Spinal cord (tissue), 10 donors: ENCODE data around the gene ZNF496. TPM values are rescaled to one million over a fixed set of nuclear protein-coding genes. Genes with fewer than 3 reads are reported as not detected.
"Not testable (repeated sequence)": the region's sequence is repeated elsewhere in the genome, so short reads cannot be mapped to it uniquely, and the experiment has no call there.

Source experiments
- DNase-seq, 6 donors: peaks; one replicate each; pipeline versions ENCODE4 v3.0.0 to v3.0.0-alpha.2; 2013 to 2015; ENCODE audit warnings: low spot score in 6 of 6, low read depth in 4 of 6
- H3K27ac ChIP-seq: one replicate; pipeline ENCODE4 v1.5.1; 2013; ENCODE audit warnings: low read depth, low read length, control low read depth
- H3K27me3 ChIP-seq: one replicate; pipeline ENCODE4 v1.6.1; 2013; ENCODE audit warnings: low read length; ENCODE audit not compliant: control insufficient read depth, insufficient read depth
- H3K36me3 ChIP-seq: one replicate; pipeline ENCODE4 v1.6.1; 2013; ENCODE audit warnings: low read length; ENCODE audit not compliant: control insufficient read depth, insufficient read depth
- H3K4me1 ChIP-seq: one replicate; pipeline ENCODE4 v1.6.1; 2013; ENCODE audit warnings: low read length; ENCODE audit not compliant: control insufficient read depth, insufficient read depth
- H3K4me3 ChIP-seq: one replicate; pipeline ENCODE4 v1.5.1; 2013; ENCODE audit warnings: low read depth, low read length, control low read depth
- H3K9me3 ChIP-seq: one replicate; pipeline ENCODE4 v1.6.1; 2013; ENCODE audit warnings: low read length; ENCODE audit not compliant: control insufficient read depth, insufficient read depth
- WGBS: methylation state at CpG from one replicate; pipeline ENCODE4 v1.1.5; 2013; ENCODE audit warnings: missing lambda C conversion rate; ENCODE audit not compliant: insufficient coverage; 5-methylcytosine and 5-hydroxymethylcytosine counted together
- polyA plus RNA-seq, 2 donors: library from polyadenylated mRNA; unstranded; fragments of 120-200 nt; gene quantifications; one replicate each; pipeline ENCODE4 v1.2.1, GENCODE V29; 2013; ENCODE audit not compliant: insufficient read length in 2 of 2
- small RNA-seq: library from RNA; depleted of rRNA; stranded (forward); fragments of <200 nt; gene quantifications from one replicate; pipeline ENCODE3, GENCODE V24; 2014; ENCODE audit warnings: low replicate concordance
- total RNA-seq, 2 donors: library from RNA; depleted of rRNA in 1 of 2; stranded (reverse); fragments of 120-200 nt in 1 of 2; fragments of >200 nt in 1 of 2; gene quantifications; one replicate each; pipeline versions ENCODE4 v1.2.3 to v1.2.4, GENCODE V29; 2013 to 2014
- donor health status: healthy.

The ZNF496 gene
- total and polyA plus RNA-seq, 4 donors, result 11.2 to 35.9 (median 27.9) TPM

GRCh38 chr1:247268390-247269045 is 63.1 kb downstream of the ZNF496 start:
- DNase-seq, result no peak
- H3K4me1 ChIP-seq, result peaks cover 3% of the 10 kb centered on the region
- no peaks in the 10 kb centered on the region for H3K27me3 ChIP-seq
- H3K9me3 ChIP-seq, result no peaks in the 10 kb centered on the region
- H3K27ac ChIP-seq, result no peak overlapping the region
- WGBS, result 70% methylated on average over 2 of the region's 2 CpGs
- no peak overlapping the region for H3K4me3 ChIP-seq
- no peaks in the 10 kb centered on the region for H3K36me3 ChIP-seq

- Histone ChIP-seq H3K9me3 (no peaks in the 10 kb centered on the region), H3K4me1 (no peaks in the 10 kb centered on the region), H3K27me3 (no peaks in the 10 kb centered on the region), H3K27ac (no peak overlapping the region), H3K36me3 (no peaks in the 10 kb centered on the region), H3K4me3 (no peak overlapping the region)
- 87% methylated on average over 2 of the region's 5 CpGs for WGBS
- no peak for DNase-seq
These were observed 65.6 kb downstream of the ZNF496 start for GRCh38 chr1:247266053-247266452.

GRCh38 chr1:247255772-247256171 is 75.9 kb downstream of the ZNF496 start, which contains the start of gene VN1R5:
Gene VN1R5, plus strand, starts transcription at chr1:247256072.
- H3K36me3 ChIP-seq, DNase-seq, H3K4me3 ChIP-seq, H3K27ac ChIP-seq, H3K9me3 ChIP-seq, H3K27me3 ChIP-seq, H3K4me1 ChIP-seq: not testable (repeated sequence)
- 80% methylated on average over 1 of the region's 1 CpG for WGBS

DNA sequence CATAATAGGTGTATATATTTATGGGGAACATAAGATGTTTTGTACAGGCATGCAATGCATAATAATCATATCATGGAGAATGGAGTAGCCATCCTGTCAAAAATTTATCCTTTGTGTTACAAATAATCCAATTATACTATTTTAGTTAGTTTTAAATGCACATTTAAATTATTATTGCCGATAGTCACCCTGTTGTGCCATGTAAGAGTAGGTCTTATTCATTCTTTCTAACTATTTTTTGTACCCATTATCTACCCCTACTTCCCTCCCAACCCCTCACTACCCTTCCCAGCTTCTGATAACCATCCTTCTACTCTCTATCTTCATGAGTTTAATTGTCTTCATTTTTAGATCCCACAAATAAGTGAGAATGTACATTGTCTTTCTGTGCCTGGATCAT is 84.1 kb downstream of the ZNF496 start:
- Histone ChIP-seq H3K27ac (no peak overlapping the region), H3K36me3 (no peaks in the 10 kb centered on the region), H3K4me1 (no peaks in the 10 kb centered on the region), H3K4me3 (no peak overlapping the region), H3K9me3 (no peaks in the 10 kb centered on the region), H3K27me3 (no peaks in the 10 kb centered on the region)
- no CpG with 5 or more reads among the region's 1 CpG for WGBS
- no peak for DNase-seq

Small RNA genes lying within 50 kb of the gene (small RNA-seq; reads per million reads assigned to genes)
- not detected for gene RF00019

Other genes with a start within 250 kb of the ZNF496 start
- gene ZNF669, start 227.5 kb downstream of the ZNF496 start, total RNA-seq, result 10 to 100 TPM; 11.9 to 12.4 TPM
- 10 to 100 TPM; 11.8 to 12.8 TPM for gene ZNF669, start 227.5 kb downstream of the ZNF496 start, polyA plus RNA-seq
- gene ZNF124, start 159.8 kb downstream of the ZNF496 start, total RNA-seq, result 10 to 100 TPM; 58.8 to 98.7 TPM
- 10 to 100 TPM in 1 of 2 donors, 1 to 10 TPM in 1; 9.6 to 12.1 TPM for gene ZNF124, start 159.8 kb downstream of the ZNF496 start, polyA plus RNA-seq
- gene VN1R5, start 75.8 kb downstream of the ZNF496 start, total RNA-seq, result not detected
- gene VN1R5, start 75.8 kb downstream of the ZNF496 start, polyA plus RNA-seq, result not detected
- 1 to 10 TPM; 2.5 to 5.0 TPM for gene NLRP3, start 84.3 kb upstream of the ZNF496 start, total RNA-seq
- 1 to 10 TPM; 1.9 to 3.1 TPM for gene NLRP3, start 84.3 kb upstream of the ZNF496 start, polyA plus RNA-seq
- not detected for gene OR2B11, start 126.2 kb upstream of the ZNF496 start, total RNA-seq
- gene OR2B11, start 126.2 kb upstream of the ZNF496 start, polyA plus RNA-seq, result under 1 TPM; 0.03 TPM
- under 1 TPM; under 0.01 to 0.17 TPM for gene OR2C3, start 204.6 kb upstream of the ZNF496 start, total RNA-seq
- under 1 TPM; 0.51 to 0.95 TPM for gene OR2C3, start 204.6 kb upstream of the ZNF496 start, polyA plus RNA-seq
- under 1 TPM; 0.11 to 0.40 TPM for gene GCSAML, start 217.3 kb upstream of the ZNF496 start, total RNA-seq
- gene GCSAML, start 217.3 kb upstream of the ZNF496 start, polyA plus RNA-seq, result 1 to 10 TPM in 1 of 2 donors, under 1 TPM in 1; 0.82 to 1.3 TPM